Activated CD4-positive, alpha-beta T cell treated with anti-CD3 and anti-CD28 coated beads for 1 hour (primary cell): ENCODE measurements around the gene DSCAML1.

Experiments
- DNase-seq: peaks from one replicate; pipeline ENCODE4 v3.0.0-alpha.2; 2020

Gene DSCAML1

GRCh38 chr11:117752071-117752470 is 44.9 kb downstream of the DSCAML1 start:
- no peak for DNase-seq

GRCh38 chr11:117750916-117751662 is 45.9 kb downstream of the DSCAML1 start:
- DNase-seq: no peak

- no peak for DNase-seq
These were observed 46.7 kb downstream of the DSCAML1 start for GRCh38 chr11:117750357-117750756.

DNA sequence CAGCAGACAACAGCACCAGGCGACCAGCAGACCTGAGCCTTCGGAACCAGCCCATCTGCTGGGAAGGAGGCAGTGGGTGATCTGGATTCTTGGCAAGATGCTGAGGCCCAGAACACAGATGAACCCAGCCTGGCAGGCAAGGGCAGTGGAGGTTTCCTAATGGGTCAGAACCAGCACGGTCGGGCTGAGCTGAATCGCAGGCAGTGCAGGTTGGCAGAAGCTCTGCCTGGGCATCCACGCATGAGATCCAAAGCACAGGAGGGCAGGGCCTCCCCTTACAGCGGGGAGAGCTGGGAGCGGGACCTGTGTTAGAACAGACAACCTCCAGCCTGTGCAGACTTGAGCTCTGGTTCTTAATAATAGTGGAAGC is 47.5 kb downstream of the DSCAML1 start:
- DNase-seq: no peak

GRCh38 chr11:117748771-117749540 is 48.1 kb downstream of the DSCAML1 start:
- no peak for DNase-seq

DNA sequence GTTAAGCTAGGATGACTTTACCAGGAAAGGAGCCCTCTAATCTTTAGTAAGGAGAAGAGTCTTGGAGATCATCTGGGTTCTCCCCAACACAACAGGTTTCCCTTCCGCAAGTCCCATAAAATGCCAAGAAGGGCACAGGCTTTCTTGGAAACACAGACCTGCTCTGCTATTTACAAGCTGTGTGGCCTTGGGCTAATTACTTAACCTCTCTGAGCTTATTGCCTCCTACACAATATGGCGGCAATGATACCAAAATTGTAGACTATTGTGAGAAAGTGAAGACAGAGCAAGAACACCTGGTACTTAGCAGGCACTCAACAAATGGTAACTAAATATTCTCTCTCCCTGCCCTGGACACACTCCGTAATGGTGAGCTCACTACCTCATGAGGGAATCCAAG is 49.1 kb downstream of the DSCAML1 start:
- no peak for DNase-seq

GRCh38 chr11:117745346-117745745 is 51.7 kb downstream of the DSCAML1 start:
- DNase-seq: no peak

DNA sequence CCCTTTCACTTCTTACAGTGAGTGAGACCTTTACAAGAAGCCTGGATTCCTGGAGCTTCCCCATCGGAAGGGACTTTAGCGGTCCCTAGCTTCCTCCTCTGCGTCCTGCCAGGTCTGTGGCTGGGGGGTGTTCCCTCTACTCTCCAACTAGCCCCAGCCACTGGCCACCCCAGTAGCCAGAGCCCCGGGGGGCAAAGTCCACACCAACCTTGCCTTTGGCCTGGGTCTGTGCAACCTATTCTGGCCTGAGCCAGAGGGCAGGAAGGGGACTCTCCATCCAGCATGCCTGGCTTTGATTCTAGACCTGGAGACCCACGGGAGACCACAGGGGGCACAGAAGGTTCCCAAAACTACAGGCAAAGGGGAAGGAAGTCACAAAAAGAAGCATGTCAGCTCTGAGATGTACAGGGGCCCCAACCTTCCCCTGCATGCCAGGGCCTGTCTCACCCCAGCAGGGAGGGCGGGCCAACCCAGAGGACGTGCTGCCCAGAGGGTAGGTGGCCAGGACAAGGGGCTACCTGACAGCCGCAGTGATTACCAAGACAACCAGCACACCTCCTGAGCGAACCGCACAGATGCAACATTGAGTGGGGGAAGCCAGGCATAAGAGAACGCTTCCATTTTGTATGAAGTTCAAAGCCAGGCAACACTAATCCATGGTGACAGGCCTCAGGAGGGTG is 52.4 kb downstream of the DSCAML1 start:
- DNase-seq: no peak

GRCh38 chr11:117743121-117743815 is 53.7 kb downstream of the DSCAML1 start:
- no peak for DNase-seq

DNA sequence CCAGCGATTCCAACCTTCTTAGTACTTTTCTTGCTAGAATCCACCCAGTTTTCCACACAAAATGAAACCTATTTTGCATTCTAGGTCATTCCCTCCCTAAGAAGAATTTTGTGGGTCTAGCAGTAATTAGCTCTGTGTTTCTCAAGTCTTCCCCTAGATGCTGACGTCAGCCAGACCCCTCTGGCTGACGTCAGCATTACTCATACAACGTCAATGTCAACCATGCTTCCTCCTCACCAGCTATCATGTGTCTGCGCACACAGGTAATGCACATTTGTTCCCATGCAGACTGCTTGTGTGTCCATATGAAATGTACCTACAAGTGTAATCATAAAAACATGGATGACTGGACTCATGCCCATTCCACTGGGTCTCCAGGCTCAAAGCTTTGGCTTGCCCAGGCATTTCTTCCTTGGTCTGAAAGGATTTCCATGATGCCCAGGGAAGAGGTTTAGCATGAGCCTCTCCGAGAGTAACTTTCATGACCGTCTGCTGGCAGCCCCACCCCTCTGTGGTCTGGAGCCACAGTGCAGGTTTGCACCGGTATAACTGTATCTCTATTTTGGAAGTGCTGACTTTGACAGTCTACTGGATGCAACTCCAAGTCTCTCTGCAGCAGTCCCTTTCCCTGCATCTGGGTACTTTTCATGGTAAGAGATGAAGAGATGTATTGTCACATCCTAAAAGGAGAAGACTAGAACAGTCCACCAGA is 58.6 kb downstream of the DSCAML1 start:
- no peak for DNase-seq

- no peak for DNase-seq
These were observed 61.6 kb downstream of the DSCAML1 start for GRCh38 chr11:117735350-117735977.

GRCh38 chr11:117734601-117735024 is 62.4 kb downstream of the DSCAML1 start:
- no peak for DNase-seq

DNA sequence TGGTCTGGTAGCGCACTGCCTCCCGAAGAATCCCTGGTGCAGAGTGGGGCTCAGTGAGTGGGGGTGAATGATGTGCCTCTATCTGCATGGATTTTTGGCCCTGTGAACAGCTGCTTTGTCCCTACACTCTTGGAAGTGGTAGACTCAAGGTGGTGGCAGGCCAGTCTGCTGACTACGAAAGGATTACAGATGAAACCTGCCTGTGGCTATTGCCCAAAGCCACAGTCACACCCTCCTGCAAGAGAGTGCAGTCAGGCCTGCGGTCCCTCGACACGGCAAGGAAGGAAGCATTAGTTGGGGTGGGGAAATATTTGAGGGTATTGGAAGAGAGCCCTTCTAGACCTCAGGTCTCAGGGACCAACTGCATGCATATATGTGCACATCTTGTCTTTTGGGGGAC is 63.7 kb downstream of the DSCAML1 start:
- DNase-seq: no peak

DNA sequence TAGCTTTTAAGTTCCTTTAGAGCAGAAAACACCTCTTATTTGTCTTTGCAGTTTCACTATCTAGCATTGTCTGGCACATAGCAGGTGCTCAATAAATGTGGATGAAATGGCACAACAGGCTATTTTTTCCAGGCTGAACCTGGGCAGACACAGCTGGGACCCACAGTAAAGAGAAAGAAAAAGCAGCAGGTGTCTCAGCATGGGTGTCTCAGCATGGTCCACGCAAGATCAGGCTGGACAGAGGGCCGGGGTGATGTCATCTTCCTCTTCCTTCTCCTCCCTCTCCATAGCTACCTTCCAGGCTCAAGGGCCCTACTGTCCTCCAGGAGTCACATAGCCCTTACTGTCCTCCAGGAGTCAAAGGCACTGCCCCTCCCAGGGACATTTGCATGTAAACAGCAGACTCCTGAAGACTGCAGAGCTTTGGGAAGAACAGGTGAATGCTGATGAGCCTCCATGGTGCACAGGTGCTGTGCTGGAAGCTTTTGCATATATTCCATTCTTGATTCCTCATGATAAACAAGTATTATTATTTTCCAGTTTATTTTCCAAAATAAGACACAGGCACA is 65.2 kb downstream of the DSCAML1 start:
- DNase-seq: no peak

GRCh38 chr11:117730208-117730800 is 66.7 kb downstream of the DSCAML1 start:
- no peak for DNase-seq

DNA sequence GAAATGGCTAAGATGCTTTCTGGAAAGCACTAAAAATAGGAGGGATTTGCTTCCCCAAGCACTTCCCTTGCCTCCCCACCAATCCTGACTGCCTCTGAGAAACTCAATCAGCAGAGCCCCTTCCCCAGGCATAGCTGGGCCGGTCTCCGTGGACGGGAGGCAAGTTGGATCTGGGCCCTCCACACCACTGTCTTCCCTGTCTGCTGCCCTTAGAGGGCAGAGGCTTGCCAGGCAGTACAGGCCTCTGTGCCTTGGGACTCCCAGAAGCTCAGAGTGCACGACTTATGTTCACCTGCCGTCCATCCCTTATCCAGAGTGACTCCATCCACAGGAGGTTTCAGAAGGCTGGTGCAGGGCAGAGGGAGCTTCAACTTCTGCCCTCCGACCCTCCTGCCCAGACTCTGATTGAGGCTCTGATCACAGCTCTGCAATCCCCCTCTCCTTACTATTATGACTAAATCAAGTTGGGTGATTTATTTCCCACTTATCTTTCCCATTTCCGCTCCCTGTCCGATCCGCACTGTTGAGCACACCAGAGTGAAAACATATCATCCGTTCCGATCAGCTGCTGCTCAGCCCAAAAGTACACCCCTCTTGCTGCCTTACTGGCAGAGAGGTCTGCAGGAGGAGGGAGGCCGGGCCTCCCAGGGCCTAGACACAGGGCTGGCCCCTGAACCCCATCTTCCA is 71.8 kb downstream of the DSCAML1 start:
- no peak for DNase-seq

DNA sequence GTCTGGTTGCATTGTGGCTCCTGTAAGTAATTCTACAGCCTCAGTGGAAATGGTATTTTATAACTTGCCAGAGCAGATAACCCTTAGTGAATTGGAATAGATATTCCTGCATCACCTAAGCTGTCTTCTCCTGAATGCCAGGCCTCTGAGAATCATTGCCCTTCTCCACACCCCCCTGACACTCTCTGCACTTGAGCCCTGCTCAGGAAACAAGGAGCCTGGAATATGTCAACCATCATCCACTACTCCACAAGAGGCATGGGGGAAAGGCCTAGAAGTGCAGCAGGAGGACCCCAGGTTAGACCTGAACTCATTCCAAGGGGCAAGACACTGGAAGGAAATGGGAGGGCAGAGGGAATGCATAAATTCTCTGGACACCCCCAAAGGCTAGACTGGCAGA is 72.4 kb downstream of the DSCAML1 start:
- no peak for DNase-seq

GRCh38 chr11:117724104-117724503 is 72.9 kb downstream of the DSCAML1 start:
- no peak for DNase-seq

DNA sequence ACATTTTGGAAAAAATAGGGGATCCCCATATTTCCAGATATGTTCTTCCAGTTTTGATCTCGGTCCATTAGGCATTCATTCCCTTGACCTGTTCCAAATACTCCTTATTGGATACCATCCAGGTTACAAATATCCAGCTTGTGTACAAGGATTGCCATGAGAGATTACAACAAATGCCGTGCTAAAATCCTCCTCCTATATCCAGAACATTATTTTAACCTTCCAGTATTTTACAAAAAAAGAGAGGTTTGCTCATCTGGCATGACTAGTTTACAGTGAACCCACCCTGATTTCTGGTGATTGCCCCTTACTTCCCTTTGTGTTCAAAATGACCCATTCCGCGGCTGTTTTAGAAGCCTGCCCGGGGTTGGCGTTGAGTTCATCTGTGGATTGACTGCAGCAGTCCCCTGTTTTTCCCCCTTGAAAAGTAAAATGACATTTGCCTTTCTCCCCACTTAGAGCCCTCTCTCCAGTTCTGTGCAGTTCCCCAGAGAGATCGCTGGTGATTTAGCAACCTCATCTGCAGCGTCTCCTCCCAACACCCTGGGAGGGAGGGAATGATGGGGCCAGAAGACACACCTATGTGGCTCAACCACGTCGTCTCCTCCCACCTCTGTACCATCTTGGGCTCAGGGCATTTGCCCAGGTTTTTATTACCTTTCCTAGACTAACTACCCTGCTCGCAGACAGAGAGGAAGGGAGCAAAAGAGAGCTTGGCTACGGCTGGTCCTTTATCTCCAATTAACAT is 73.6 kb downstream of the DSCAML1 start:
- no peak for DNase-seq

DNA sequence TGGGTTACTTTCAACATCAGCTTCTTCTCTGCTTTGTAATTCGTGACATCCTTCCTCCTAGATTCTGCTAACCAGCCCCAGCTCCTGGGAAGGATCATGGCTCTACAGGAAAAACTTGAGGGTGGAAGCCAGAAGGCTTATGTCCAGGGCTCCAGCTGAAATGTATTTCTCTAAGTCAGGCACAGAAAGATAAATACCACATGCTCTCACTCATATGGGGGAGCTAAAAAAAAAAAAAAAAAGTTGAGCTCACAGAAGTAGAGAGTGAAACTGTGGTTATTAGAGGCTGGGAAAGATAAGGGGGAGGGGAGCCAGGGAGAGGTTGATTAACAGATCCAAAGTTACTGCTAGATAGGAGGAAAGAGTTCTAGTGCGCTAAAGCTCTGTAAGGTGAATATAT is 74.9 kb downstream of the DSCAML1 start:
- DNase-seq: no peak
